HG03095 (cell line): ENCODE data around the gene ICA1.

ENCODE experiments used
- ATAC-seq: cut with Tn5 transposase; IDR thresholded peaks from one replicate; pipeline ENCODE4 v1.9.1; 2021; ENCODE audit warnings: moderate library complexity; ENCODE audit not compliant: unreplicated experiment

Gene ICA1

DNA sequence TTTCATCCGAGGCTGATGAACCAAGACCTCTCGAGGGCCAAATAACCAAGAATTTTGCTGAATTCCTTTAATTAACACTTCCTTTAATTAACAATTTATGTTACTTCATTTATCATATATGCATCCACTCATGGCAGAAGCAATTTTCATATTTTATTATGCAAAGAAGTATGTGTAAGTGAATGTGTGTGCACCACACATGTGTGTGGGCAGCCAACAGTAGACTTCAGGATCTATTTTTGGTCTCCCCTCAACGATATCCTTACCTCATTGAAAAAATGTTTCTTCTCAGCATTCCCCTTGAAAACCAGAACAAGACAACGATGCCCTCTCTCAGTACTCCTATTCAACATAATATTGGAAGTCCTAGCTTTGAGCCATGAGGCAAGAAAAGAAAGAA, 96.8 kb downstream of the ICA1 start:
- ATAC-seq = no peak

DNA sequence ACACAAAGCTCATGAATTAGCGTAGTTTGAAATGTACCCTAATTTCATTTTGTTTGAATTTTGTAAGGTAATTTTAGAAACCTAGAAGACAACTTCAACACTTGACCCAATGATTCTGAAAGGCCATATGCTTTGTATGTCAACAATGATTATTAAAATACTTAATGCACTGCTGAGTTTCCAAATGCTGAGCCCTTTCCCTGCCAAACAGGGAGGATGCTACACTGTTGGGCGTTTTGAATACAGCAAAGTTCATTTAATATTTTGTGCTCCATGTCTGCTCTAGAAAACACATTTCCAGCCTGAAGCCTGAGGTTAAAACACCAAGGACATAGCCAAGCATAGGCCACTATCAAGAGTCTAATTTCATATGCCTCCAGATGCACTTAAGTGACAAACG, 99.8 kb downstream of the ICA1 start:
- ATAC-seq = no peak

- ATAC-seq = no peak
Measured at GRCh38 chr7:8161364-8161828, 100.6 kb downstream of the ICA1 start.

DNA sequence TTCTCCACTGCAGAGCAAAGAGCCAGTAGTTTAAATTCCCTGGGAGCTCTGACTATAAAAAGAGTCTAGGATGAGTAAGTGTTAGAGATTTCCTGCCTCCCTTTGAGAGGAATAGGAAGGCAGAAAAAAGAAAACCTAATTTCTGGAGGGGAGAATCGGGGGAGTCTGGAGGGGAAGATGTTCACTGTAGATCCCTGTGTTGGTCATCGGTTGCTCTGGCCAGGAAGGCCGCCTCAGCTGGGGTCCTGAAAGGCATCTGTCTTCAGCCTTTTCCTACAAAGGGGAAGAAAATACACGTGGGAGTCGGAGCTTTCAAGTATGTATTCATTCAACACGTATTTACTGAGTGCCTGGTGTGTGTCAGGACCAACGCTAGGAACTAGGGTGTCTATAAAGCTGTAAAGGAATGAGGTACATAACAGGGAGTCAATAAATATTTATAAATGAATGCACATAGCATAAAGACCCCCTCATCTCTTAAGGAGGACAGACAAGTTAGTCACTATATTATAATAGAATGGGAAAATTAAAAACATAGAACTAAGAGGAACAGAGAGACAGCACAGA, 101.1 kb downstream of the ICA1 start:
- ATAC-seq = no peak

DNA sequence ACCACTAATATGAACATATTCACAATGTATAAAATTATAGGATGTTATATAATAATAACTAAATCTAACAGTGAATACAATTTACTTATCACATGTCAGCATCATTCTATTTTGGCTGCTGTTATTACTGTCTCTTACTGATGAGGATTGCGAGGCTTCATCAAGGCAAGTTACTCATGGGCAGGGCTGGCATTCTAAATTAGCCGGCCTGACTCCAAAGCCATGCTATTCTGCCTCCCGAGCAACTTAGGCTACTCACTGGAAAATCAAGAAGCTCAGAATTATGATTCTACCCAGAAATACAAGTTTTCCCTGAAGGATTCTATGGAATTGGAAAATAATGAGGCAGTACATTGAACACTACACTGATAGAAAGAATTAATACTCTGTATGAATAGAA, 101.7 kb downstream of the ICA1 start:
- no peak for ATAC-seq

DNA sequence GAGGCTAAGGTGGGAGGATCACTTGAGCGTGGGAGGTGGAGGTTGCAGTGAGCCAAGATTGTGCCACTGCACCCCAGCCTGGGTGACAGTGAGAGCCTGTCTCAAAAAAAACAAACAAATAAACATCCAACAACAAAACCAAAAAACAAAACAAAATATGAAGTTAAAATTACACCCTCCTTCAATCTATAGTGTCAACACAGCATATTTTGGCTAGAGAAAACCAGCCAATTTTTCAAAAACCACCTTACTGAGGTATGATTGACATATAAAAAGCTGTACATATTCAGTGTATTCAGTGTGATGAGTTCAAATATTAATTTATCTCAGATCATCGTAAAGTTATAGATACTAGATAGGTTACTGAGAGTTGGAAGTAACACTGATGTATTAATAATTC, 102.4 kb downstream of the ICA1 start:
- no peak for ATAC-seq

- no peak for ATAC-seq
Measured at GRCh38 chr7:8157296-8157695, 104.7 kb downstream of the ICA1 start.

GRCh38 chr7:8155836-8156235, 106.1 kb downstream of the ICA1 start:
- no peak for ATAC-seq

- no peak for ATAC-seq
Measured at GRCh38 chr7:8154272-8154671, 107.7 kb downstream of the ICA1 start.

DNA sequence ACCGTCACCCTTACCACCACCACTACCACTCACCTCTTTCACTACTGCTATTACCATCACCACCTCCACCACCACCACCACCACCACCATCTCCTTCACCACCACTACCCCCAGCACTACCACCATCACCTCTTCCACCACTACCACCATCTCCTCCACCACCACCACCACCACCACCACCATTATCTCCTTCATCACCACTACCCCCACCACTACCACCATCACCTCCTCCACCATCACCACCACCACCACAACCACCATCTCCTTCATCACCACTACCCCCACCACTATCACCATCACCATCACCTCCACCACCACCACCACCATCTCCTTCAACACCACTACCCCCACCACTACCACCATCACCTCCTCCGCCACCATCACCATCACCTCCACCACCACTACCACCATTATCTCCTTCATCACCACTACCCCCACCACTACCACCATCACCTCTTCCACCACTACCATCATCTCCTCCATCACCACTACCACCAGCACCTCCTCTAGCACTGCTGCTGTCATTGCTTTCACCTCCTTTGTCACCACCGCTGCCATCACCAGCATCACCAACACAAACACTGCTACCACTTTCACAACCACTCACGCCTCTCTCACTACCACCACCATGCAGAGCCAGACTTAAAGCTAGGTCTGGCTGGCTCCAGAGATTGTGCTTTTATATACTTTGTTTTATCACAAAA, 109.3 kb downstream of the ICA1 start:
- no peak for ATAC-seq

- ATAC-seq = no peak
Measured at GRCh38 chr7:8151161-8151725, 110.7 kb downstream of the ICA1 start.

DNA sequence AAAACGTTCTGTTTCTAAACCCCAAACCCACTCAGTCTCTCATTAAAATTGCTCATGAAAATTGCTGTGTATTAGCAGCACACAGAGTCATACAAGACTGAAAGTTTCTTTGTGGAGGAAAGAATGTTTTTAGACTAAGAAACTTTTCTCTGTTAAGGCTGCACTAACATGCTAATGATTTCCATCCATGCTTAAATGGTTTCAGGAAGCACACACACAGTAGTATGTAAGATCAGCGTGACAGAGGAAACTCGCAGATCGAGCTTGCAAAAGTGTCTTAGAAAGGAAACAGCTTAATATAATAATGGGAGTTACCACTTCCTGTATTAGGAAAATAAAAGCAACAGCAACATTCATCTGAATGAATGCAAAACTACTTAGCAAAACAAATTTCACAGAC, 112.7 kb downstream of the ICA1 start:
- ATAC-seq = peak; percentile 62

DNA sequence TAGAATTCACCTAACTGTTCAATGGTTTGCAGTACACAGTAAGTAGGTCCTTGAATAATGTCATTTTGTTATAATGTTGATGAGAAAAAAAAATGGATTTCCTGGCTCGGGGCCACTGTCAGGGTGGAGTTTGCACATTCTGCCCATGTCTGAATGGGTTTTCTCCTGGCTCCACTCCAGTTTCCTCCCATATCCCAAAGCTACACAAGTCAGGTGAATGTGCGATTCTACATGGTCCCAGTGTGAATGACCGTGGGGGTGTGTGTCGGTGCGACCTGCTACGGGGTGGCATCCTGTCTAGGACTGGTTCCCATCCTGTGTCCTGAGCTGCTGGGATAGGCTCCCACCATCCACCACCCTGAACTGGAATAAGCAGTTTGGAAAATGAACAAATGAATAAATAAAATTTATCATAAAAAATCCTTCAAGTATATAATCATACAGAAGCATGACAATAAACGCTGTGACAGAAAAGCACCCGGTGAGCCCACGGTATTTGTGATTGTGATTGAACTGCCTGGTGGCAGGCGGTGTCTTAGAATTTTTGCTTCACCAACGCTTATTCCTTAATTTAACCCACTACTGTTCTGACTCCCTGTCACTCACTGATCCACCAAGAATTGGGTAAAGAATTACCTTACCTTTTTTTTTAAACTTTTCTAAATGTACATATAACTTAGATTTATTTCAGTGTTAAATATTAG, 114.1 kb downstream of the ICA1 start:
- ATAC-seq = no peak

- no peak for ATAC-seq
Measured at GRCh38 chr7:8146788-8147413, 115.1 kb downstream of the ICA1 start.

DNA sequence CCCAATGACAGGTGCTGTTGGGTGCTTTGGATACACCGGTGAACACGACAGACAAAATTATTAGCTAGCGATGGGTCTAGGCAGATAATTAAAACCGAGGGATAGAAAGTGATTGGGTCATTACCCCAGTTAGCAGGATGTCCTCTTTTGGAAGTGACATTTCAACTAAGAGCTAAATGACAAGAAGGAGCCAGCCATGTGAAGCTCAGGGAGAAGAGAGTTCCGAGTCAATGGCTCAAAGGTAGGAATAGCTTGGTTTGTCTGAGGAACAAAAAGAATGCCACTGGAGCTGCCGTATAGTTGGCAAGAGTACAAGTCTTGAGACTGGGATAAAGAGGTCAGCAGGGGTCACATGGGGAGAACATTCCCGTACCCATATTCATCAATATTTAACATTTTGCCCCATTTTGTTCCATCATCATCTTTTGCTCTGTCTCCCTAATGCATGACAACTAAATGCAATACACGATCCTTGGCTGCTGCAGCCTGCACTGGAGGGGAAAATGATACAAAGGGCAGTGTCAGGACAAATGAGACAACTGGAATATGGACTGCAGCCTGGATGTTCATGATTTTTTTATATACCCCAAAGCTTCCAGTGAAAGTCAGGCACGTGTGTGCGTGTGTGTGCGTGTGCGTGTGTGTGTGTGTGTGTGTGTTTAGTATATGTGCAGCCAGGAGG, 115.7 kb downstream of the ICA1 start:
- ATAC-seq = no peak

DNA sequence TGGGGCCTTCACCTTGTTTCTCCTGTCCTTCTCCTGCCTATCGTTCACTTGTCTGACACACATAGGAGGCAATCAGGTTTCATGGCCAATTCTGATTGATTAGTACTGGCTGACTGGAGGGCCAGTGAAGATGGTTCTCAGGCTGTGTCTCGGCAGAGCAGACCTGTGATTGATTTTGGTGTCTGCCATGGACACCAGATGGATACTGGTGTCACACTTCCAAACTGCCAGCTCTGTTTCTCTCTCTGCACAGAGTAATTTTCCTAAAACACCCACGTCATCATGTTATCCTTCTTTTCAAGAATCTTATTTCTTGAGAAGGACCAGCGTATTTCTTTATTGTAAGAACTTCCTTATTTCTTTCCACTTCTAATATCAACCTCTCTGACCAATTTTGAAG, 117.1 kb downstream of the ICA1 start:
- no peak for ATAC-seq

- ATAC-seq = peak; percentile 61
Measured at GRCh38 chr7:8143151-8143874, 118.7 kb downstream of the ICA1 start.

DNA sequence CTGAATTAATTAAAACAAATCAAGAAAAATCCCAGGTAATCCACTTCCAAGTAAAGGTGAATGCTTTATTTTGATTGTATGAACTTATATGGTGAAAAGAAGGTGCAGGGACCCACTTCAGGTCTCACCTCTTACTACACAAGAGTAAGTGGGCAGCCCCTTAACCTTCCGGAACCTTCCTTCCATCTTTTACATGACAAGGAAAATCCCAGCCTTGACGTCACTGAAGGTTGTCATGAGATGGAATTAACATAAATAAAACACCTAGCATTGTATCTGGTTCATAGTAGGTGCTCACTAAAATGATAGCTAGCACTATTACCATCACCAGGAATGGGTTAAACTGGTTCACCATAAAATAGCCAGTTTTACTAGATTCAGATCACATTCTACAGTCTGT, 119.5 kb downstream of the ICA1 start:
- ATAC-seq = no peak

DNA sequence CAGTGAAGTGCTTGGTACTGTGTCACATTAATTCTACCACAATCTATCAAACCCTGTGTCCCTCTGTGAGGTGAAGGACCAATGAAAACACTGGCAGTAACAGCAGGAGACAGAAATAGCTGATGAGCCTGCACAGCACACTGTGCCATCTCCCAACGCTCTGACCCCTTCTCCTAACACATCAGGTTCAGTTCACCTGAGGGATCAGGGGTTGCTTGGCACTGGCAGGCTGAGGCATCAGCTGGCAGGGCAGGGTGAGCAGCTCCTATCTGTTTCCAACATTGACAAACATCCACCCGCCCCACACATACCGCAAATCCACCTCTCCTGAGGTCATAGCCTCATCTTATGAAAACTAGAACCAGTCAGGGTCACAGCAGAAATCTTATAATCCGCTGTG, 120.9 kb downstream of the ICA1 start:
- no peak for ATAC-seq

DNA sequence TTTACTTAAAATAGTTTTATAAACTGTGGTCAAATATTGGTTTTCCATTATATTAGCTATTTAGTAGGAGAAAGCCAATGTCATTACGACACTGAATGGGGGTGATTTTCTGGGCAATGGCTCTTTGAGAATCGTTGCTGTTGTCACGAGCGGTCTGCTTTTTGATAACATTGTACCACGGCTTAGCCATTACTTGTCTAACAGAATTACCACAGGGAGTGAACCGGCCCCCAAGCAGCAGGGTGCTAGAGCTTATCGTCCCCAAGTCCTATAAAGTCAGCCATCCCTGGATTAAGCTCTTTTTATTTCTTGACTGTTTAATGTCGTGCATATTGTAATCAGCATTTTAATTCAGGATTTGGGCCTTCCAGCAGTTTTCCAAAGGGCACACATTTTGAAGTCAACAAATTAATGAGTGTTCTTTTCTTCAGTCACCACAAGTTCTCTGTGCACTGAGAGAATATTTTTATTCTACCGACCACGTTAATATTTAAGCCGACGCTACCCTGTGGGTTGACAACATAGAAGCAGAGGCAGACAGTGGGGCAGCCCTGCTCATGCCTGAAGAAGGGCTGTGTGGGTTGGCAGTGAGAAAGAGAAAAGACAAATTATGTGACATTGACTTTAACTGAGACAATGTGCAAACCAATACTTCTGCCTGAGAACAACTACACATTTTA, 125.8 kb downstream of the ICA1 start:
- no peak for ATAC-seq
